GM21825 (cell line): Measurements from ENCODE around the gene KAT6B.
A peak's percentile ranks its signal among the peaks of the same experiment; 100 is the strongest.
"Not testable (repeated sequence)": the region's sequence is repeated elsewhere in the genome, so short reads cannot be mapped to it uniquely, and the experiment has no call there.

Source experiments
- ATAC-seq: cut with Tn5 transposase; IDR thresholded peaks from one replicate; pipeline ENCODE4 v1.9.1; 2021; ENCODE audit warnings: mild to moderate bottlenecking, moderate library complexity; ENCODE audit not compliant: unreplicated experiment

The KAT6B gene

DNA sequence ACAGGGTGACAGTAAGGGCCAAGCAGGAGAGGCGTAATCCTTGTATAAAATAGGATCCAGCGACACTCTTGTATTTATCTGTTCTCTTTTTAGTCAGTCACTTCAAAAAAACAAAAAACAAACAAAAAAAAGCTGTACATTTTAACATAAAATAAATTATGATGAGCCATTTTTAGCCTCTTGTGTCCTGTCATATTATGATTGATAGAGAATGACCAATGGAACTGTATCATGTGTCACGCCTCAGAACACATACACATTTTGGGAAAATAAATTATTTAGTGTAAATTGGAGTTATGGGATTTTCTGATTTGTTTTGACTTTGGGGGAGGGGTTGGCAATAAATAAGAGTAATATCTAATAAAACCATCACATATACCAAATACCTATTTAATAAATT lies 205.7 kb downstream of the KAT6B start:
- no peak for ATAC-seq

DNA sequence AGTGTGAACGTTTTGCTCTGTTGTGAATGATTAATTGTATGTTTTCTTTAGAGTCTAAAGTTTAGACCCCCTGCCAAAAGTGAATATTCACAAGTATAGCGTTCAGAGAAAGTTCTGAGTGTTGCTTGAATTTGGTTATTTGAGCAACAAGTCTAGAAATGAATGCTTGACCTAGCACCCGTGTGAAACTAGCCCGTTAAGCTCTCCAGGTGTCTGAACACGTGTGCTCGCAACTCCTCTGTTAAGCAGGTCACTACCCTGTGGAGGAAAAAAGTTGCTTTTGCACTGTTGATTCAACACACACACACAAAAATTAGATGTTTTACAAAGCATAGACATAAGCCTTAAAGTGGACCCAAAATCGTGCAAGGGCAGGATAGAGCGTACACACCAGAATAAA lies 206.4 kb downstream of the KAT6B start:
- ATAC-seq: no peak

DNA sequence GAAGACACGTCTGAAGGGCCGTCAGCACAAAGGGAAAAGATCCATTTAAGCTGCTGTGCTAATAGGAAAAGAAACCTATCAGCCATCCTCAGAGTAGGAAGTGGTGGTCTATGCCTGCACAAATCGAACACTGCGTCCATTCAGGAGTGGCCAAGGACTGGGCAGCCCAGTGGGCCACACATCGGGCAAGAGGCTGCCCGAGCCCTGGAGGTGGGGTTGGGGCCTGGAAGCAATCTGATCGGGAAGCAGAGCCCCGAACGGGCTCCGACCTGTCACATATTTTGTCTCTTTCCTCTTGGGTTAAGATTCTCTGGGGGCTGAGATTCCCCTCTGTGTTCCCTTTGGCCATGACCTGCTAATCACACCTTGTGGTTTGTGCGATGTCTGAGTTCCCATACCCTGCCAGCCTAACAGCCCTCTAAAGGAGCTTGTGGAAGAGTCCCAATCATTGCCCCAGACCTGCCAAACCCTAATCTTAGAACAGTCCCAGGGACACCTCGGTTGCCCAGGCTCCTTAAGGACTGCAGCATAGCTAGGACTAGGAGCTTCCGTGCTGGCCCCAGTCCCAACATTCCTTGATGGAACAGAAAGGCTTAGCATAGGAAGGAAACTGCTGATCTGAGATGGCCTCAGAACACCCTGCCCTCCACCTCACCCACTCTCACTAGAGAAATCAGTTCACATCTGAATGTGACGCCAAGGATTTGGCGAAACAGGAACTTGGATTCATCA lies 207.2 kb downstream of the KAT6B start:
- ATAC-seq: no peak

DNA sequence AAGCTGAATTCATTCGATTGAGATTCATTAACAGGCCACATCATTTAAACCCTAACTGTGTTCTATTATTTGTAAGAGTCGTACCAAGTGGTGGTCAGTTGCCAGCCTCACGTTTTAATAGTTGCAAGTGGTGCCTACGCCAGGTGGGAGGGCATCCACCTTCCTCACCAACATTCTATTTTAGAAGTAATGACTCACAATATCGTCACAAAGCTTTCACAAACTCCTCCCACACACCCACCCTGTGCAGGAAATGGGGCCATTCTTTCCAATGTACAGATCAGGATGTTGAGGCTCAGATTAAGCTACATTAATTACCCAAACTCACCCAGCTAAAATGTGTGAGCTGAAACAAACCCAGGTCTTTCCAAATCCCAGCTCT lies 207.7 kb downstream of the KAT6B start:
- no peak for ATAC-seq

DNA sequence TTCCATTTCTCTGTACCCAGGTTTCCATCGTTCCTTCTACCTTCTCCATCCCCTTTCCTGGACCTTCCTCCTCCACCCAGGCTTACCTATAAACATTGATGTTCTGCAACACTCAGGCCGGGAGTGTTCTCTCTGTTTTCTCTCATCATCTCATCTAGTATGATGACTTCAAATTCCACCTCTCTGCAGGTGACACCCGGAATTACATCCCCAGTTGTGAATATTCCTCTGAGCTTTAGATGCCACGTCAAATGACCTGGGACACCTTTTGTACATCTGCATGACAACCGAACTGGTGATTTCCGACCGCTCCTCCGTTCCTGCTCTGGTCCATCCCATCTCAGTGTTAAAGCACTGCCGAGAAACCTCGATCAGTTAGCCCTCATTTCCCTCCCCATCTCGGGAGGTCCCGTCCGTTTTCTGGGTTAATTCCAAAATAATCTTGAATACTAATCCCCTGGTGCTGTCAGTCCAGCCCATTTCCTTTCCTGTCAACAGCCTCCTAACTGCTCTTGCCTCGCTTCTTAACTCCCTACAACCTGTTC lies 208.4 kb downstream of the KAT6B start:
- no peak for ATAC-seq

DNA sequence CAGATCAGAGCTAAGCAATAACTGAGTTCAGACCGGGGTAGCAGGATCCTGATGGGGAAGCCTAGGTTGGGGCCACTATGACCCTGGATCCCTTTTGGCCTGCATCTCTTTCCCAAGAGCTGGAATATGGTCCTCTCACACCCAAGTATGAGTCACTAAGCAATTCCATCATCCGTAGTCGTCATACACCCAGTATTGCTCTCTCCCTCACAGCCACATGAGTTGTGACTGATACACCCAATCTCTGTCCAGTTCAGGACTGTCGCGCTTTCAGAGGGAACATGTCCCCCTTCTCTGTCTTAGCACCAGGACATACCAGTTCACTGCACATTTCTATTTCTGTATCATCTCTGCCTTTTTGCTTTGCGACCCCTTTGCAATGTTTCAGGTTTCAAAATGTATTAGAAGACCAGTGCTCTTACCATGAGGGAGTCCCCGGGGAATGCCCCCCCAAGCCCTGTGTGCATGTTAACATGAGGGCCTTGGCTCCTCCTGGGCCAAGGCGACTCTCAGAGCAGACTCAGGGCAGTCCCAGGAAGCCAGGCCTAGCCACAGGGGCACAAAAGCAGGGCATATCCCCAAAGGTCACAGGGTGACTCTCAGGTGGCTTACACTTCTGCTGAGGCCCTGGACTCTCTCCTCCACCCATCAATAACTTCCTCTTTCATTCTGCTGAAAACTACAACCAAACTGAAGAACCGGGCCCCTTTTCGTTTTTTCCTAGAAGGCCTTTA lies 209.7 kb downstream of the KAT6B start:
- peak; percentile 73 for ATAC-seq

DNA sequence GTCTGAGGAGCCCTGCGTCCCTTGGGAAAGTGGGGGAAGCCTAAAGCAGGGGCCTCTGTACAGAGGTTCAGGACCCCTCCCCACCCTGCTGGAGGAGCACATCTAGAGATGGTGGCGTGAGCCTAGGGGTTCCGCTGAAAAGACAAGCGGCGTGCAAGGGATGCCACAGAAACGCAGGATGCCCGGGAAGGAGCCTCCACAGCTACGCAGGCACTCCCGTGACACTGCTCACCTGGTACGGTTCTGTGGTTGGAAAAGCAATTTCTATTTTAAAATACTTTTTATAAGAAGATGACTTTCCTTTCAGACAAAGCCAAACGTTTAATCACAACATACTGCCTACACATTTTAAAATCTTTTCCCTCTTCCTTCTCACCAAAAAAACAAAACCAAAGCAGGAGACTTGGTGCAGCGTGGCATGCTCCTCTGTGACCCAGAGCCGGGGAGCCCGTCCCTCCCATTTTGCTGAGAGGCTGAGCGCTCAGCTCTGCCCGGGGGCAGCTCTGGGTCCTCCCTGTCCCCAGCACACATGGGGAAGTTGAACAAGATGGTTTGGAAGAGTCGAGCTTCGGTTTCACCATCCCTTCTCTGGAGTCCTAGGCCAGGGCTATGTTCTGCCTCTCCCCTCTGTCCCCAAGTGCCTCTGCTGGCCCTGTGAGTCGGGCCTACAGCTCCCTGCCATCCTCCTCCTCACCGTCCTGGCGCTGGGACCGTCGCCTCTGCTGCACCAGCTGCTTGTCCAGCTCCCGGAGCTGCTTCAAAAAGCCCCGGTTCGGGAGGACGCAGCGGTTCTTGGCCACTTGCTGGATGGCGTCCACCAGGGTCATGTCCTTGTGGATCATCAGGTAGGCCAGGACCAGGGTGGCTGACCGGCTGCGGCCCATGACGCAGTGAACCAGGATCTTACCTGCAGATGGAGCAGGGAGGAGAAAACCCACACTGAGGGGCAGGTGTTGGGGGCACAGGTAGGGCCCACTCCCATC lies 211.1 kb downstream of the KAT6B start:
- no peak for ATAC-seq

DNA sequence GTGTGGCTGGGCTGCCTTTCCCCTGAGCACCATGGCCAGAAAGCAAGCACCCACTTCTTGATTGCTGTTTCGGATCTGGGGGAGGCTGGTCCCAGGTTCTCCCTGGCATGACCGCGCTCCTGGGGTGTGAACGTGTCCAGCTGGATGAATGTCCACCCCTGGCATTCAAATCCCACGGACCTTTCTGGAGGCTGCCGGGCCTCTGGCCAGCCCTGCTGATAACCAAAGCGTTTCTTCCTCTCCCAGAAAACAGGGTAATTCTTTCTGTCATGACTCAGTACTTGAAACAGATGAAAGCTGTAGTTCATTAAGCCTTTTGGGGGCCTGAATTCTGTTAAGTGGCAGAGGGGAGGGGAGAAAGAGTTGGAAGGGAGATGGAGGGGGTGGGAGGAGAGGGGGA lies 211.9 kb downstream of the KAT6B start:
- ATAC-seq: no peak

DNA sequence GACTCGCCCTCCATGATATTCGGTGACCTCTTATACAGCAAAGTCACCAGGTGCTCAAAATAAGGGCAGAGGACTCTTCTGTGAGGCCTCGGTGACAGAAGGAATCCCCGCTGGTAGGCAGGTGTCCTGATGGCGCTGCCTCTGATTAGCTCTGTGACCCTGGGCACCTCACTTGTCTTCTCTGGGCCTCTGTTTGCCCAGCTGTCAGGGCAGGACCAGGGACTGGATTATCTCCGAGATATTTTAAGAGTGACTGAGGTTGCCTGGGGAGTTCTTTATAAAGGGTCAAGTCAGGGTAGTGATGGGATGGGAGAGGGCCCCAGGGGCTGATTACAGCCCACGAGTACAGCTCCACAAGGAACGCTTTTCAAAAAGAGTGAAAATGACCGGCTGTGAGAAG lies 214.2 kb downstream of the KAT6B start:
- ATAC-seq: no peak

DNA sequence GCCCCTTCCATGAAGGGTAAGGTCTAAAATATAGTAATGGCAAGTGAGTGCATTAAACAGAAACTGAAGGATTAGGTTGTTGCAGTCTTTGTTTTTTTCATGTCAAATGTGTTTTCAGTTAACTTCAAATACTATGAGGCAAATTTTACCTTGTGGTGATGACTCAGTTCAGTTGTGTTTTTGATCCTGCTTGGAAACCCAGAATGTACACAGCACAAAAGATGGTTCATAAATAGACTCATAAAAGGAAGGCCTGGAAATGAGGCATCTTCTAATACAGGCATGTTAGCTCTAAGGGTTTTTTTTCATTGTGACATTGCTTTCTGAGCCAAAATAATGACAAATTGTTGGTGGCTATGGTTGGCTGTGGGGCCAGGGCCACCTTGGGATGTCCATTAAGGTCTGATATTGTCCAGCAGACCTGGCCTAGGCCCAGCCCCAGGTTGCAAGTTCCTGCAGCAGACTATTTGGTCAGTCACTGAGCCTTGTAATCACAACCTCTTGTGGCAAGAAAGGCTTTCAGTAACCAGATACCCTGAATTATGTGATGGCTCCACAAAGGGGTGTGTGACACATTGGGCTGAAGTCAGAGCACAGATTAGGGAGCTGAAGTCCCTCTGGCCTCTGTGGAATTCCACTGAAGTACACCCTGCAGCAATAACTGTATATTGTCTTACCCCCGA lies 216.0 kb downstream of the KAT6B start:
- ATAC-seq: no peak

DNA sequence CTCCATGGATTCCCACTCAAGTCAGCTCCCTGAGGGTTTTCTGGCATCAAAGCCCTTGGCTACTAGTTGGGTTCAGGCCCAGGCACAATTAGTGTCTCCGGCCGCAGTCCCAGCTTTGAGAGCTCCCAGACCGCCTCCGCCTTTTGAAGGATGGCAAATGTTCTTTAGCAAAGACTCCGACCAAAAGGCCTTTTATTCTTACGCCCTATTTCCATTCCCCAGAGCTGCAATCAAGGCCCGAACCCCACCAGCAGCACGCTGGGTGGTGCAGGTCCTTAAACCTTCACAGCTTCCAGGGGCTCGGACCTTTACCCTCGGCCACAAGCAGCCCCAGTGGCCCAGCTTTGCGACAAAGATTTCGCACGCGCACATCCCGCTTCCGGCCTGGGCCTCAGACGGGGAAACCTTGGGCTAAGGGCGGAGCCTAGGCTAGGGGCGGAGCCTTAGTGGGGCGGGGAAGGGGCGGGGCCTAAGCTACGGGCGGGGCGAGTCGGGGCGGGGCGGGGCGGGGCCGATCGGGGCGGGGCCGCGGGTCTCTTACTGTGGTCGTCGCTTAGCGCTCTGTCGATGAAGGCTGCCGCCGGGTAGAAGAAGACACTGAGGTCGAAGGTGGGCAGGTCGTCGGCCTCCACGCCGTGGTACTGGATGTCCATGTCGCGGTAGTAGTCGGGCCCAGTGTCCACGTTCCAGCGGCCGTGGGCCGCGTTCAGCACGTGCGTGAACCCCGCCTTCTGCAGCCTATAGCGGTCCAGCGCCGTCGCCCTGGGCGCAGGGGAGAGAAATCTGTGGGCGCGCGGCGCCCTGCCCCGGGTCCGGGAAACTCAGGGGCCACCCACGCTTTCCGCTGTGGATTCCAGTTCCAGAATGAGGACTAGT lies 217.1 kb downstream of the KAT6B start:
- no peak for ATAC-seq

DNA sequence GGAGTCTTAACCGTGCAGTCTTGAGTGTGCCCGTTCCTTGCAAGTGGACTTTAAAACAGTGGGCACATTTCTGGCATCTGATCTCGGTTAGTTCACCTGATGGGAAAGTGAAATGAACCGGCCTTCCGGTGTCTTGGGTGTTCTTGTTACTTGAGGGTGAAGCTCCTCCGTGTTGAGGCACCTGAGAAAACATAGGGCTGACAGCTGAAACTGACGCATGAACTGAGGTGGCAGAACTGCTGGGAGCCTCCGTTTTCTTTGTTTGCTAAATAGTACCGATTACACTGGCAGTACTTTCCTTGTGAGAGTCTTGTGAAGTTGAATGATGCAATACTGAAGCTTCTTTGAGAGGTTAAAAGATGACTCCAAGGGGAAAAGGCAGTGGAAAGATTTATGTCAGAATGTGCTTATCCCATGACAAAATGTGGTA lies 222.3 kb downstream of the KAT6B start:
- ATAC-seq: no peak

DNA sequence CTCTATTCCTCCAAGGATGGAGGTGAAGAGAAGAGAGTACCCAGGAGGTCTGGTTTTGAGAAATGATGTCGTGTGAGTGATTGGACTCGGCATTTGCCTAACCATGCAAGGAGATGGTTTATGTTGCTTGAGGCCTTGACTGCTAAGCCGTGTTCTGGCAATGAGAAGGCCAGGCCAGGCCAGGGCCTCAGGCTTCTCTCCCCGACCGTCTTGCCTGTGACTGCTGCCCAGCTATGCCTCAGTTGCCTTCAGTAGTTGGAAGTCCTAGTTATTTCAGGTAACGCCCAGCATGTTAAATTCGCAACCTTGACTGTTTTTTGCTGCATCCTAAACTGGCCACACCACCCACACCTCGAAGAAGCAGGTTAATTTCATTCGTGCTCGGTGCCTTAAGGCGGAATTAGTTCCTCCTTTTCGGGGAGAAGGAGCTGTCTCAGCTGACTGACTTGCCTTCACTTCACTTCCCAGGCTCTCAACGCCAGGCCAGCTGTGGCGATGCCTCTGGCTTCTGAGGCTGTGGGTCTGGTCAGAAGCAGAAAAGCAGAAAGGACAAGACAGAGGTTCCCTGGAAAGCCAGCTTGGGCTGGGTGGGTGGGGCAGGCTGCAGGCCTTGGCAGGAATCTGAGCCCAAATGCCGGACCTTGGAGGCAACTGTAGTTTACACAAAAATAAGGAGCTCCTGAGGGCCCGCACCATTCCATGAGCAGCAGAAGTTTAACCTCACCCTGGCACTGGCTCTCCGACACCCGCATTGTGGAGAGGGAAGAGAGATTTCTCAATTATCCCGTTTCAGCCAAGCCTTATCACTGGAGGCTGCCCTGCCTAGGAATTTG lies 223.1 kb downstream of the KAT6B start:
- no peak for ATAC-seq

DNA sequence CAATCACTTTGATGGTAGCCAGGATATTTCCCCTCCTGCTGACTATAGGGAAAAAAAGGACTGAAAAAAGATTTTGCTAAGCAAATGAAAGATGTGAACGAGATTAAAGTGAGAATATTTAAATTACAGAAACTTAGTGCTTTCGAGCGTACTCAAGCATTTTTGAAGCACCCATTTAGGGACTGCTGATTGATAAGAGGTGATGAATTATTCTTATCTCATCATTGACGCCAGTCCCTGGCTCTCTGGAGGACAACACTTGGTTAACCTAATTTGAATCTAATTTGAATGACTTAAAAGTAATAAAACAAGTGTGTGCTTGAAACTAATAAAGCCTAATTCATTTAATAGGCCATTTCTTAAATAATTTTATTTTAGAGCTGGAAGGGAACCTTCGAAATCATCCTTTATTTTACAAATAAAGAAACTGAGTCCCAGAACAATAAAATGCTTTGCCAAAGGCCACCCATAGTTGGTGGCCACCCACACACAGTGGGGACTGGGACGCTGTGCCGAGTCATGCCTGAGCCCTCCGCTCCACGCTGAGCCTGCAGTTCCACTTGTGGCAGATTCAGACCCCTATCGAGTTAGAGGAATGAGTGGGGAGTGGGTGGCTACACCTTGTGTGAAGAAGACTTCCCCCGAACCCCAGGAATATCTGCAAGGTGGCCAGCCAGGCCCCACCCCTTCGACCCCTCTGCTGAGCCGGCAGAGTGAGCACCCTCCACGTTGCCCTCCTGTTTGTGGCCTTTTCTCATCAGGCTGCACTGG lies 223.9 kb downstream of the KAT6B start:
- ATAC-seq: no peak

DNA sequence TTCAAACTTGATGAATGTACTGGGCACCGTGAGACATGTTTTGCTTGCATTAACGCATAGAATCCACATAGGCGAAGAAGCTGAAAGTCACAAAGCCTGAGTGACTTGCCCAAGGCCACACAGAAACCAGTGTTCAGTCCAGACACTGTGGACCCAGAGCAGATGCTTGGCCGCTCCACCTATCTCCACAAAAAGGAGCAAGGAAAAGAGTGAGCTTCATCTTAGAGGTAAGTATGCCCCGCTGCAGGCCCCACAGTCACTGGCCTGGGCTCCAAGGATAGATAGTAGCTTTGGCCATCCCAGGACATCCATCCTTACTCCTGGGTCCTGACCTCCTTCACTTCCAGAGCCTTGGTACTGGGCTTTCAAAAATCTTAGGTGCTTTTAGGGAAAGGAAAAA lies 224.9 kb downstream of the KAT6B start:
- ATAC-seq: no peak

DNA sequence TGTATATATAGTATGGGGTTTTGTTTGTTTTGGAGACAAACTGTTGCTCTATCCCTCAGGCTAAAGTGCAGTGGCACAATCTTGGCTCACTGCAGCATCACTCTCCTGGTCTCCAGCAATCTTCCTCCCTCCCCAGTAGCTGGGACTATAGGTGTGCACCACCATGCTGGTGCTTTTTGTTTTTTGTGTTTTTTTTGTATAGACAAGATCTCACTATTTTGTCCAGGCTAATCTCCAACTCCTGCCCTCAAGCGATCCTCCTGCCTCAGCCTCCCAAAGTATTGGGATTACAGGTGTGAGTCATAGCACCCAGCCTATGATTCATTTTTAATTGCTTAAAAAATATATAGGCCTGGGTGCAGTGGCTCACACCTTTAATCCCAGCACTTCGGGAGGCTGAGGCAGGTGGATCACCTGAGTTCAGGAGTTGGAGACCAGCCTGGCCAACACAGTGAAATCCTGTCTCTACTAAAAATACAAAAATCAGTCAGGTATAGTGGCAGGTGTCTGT lies 229.6 kb downstream of the KAT6B start:
- ATAC-seq: not testable (repeated sequence)

DNA sequence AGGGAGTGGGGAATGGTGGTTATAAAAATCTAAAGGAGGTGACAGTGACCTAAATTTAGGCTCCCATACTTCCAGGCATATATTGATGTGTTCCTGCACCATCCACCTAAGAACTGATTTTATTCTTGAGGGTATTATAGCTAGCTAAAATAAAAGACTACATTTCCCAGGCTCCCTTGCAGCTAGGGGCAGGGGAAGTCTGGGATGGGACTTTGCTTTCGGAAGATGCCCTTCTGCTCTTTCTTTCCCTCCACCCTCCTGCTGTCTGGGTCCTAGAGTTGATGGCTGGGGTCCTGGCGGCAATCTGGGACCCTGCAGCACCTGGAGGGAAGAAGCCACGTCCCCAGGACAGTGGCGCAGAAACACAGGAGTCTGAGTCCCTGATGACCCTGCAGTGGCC lies 231.3 kb downstream of the KAT6B start:
- ATAC-seq: no peak

DNA sequence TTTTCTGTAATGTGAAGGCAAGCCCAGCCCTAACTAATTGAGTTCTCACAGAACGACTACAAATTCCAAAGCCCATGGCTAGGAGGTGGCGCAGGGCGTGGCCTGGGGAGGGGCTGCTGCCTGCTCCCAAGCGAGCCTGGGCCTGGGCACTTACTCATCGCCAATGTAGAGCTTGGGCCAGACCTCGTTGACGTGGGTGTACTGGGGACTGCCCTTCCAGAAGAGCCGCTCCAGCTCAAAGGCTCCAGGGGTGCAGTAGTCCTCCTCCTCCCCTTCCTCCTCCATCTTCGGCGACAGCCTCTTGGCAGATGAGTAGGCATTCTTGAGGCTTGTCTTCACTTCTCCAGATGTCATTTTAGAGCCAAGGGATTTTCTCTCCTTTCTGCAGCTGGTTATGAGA lies 231.8 kb downstream of the KAT6B start:
- ATAC-seq: no peak
